ENCODE results near the gene GMNC.
A peak's percentile ranks its signal among the peaks of the same experiment; 100 is the strongest.

The GMNC gene

DNA sequence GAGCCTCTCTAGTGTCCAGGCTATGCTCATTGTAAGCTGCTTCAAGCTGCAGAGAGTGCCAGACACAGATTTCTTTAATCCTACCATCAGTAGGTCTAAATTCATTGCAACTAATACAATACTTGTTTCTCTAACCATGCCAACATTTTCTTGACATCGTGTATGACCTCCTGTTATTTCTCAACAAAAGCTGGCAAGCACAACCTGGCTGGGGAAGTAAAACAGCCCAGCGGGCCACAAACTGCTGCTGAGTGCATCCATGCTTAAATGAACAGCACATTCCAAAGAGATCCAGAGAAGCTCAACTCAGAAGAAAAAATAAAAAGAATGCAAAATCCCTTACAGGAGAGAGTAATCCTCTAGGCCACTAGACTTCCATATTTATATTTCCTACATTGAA lies 36.5 kb downstream of the GMNC start:
- DNase-seq (ENCODE audit: low read depth): no peak
- no peak overlapping the region for H3K4me3 ChIP-seq (replicated peaks; ENCODE audit: low read depth, low read length)
- TF ChIP-seq, protein P1, sequence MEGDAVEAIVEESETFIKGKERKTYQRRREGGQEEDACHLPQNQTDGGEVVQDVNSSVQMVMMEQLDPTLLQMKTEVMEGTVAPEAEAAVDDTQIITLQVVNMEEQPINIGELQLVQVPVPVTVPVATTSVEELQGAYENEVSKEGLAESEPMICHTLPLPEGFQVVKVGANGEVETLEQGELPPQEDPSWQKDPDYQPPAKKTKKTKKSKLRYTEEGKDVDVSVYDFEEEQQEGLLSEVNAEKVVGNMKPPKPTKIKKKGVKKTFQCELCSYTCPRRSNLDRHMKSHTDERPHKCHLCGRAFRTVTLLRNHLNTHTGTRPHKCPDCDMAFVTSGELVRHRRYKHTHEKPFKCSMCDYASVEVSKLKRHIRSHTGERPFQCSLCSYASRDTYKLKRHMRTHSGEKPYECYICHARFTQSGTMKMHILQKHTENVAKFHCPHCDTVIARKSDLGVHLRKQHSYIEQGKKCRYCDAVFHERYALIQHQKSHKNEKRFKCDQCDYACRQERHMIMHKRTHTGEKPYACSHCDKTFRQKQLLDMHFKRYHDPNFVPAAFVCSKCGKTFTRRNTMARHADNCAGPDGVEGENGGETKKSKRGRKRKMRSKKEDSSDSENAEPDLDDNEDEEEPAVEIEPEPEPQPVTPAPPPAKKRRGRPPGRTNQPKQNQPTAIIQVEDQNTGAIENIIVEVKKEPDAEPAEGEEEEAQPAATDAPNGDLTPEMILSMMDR (IDR thresholded peaks at IDR 0.05; ENCODE audit: low read length, missing control alignments): no peak

DNA sequence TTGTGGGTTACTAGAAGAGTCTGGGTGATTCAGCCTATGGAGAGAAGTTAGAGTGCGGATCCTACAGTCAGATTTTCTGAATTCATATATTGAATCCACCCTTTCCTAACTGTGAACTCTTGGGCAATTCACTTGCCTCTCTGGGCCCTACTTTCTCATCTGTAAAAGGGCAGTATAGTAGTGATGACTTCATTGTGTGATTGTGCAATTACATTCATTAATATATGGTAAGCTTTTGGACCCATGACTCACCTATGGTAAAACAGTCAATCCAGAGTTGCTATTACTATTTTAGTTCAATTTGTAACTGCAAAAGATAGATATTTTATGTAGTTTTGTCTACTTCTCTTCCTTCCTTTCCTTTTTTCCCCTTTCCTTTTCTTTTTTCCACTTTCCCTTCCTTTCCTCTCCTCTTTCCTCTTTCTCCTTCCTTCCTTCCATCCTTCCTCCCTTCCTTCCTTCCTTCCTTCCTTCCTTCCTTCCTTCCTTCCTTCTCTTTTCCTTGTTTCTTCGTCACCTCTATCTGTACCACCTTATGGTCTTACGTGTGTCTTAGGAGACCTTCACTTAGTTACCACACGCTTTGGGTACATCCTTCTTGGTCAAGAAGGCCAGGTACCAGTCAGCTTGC lies 37.0 kb downstream of the GMNC start:
- no peak for DNase-seq (ENCODE audit: low read depth)
- TF ChIP-seq, protein P1 (IDR thresholded peaks at IDR 0.05; ENCODE audit: low read length, missing control alignments): no peak

DNA sequence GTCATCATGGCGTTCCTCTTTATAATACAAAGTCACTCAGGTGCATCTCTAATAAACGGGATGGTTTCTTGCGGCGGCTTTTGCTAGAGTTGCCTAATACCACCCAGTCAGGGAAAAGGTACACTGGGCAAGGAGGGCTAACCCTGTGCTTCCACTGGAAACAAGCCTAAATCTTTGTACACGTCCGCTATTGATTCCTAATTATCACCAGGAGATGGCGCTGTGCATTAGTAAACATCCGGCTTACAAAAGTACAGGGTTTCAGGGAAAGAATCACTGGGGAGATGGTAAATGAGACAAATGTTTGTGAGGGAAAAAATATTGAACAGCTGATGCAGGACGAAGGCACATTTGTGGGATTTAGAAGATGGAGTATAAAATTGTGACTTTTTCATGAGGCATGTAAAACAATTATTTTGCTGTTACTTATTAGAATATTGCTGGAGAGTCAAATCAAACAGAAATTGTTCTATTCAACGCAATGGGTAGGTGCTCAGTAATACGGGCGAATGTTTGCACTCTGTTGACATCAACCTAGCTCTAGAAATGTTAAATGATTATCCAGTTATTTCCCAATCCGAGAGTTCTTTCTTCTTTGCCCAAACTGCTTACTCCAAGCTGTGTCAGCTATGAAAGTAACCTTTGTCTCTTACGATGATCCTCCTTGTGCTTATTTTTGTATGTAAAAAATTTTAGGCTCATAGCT lies 50.6 kb downstream of the GMNC start:
- peak; percentile 78 for DNase-seq (ENCODE audit: low read depth)
- peak overlapping the region; percentile 8 for H3K4me3 ChIP-seq (replicated peaks; ENCODE audit: low read depth, low read length)
- TF ChIP-seq, protein P1 (IDR thresholded peaks at IDR 0.05; ENCODE audit: low read length, missing control alignments): peak; percentile 74

More for the DNA sequence above, 37.0 kb downstream of the GMNC start:
- no peak overlapping the region for H3K4me3 ChIP-seq (replicated peaks; ENCODE audit: low read depth, low read length)

DNA sequence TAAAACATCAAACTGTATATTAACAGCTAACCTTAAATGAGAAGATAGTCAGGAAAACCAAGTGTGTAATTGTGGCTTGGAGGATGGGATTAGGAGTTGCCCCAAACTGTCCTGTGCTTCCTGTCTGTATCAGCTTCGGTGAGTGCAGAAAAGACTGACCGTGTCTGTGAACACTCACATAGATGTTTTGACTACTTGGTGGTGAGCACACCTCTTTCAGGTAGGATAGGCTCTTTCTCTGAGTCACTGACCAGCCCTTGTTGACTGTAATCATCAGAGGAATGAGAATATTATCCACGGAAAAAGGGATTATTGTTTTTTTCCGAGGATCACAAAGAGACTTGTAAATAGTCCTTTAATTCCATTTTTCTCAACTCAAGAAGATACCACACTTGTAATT lies 51.5 kb downstream of the GMNC start:
- no peak overlapping the region for H3K4me3 ChIP-seq (replicated peaks; ENCODE audit: low read depth, low read length)
- no peak for DNase-seq (ENCODE audit: low read depth)
- TF ChIP-seq, protein P1 (IDR thresholded peaks at IDR 0.05; ENCODE audit: low read length, missing control alignments): no peak

DNA sequence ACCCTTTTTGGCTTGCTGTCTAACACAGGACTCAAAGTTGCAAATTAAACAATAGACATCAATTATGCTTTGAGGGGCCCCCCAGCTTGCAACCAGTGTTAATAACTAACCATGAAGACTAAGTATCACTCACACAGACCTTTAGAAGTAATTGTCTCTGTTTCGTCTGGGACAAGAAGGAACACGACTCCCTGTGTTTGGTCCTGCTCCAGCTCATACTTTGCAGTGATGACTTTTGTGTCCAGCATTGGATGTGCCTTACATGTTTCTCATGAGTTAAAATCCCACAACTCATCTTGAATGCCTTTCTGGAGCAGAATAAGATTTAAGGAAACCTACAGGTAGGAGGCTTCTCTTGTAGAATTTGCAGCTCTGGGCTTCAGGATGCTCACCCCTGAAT lies 53.1 kb downstream of the GMNC start:
- no peak for DNase-seq (ENCODE audit: low read depth)

DNA sequence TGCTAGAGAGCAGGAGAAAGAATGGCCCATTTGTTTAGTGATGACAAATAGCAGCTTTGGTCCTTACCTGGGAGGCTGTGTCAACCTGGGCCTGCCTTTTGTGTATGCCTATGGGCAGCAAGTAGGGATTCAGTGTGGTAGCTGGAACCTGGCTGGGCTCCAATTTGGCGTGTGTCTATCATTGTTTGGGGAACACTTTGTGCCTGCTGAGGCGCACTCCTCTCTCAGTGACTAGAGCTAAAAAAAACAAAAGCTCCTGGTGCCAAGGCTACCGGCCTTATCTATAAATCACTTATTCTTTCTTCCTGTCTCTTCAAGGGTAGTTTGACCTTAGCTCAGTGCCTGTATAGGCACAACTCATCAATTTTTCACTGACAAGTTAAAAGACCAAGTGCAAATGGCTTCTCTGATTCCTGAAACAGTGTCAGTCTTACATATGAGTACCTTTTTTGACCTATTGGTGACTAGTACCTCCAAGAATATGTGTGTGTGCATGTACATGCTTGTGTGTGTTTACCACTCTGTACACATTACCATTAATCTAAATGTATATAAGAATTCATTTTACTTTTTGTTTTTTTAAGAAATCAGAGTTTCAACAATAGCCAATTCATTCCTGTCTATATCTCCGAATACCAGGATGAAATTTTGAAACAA lies 54.6 kb downstream of the GMNC start:
- TF ChIP-seq, protein P1 (IDR thresholded peaks at IDR 0.05; ENCODE audit: low read length, missing control alignments): no peak
- H3K4me3 ChIP-seq (replicated peaks; ENCODE audit: low read depth, low read length): no peak overlapping the region
- DNase-seq (ENCODE audit: low read depth): peak; percentile 20

More for the DNA sequence above, 53.1 kb downstream of the GMNC start:
- H3K4me3 ChIP-seq (replicated peaks; ENCODE audit: low read depth, low read length): no peak overlapping the region
- TF ChIP-seq, protein P1 (IDR thresholded peaks at IDR 0.05; ENCODE audit: low read length, missing control alignments): no peak

Data from fibroblast of pulmonary artery (primary cell).